ENCODE measurements around the gene CIDEA. TPM values are rescaled to one million over a fixed set of nuclear protein-coding genes. Genes with fewer than 3 reads are reported as not detected.
"Not testable (repeated sequence)": the region's sequence is repeated elsewhere in the genome, so short reads cannot be mapped to it uniquely, and the experiment has no call there.

The CIDEA gene
- polyA plus RNA-seq, 4 donors = not detected

DNA sequence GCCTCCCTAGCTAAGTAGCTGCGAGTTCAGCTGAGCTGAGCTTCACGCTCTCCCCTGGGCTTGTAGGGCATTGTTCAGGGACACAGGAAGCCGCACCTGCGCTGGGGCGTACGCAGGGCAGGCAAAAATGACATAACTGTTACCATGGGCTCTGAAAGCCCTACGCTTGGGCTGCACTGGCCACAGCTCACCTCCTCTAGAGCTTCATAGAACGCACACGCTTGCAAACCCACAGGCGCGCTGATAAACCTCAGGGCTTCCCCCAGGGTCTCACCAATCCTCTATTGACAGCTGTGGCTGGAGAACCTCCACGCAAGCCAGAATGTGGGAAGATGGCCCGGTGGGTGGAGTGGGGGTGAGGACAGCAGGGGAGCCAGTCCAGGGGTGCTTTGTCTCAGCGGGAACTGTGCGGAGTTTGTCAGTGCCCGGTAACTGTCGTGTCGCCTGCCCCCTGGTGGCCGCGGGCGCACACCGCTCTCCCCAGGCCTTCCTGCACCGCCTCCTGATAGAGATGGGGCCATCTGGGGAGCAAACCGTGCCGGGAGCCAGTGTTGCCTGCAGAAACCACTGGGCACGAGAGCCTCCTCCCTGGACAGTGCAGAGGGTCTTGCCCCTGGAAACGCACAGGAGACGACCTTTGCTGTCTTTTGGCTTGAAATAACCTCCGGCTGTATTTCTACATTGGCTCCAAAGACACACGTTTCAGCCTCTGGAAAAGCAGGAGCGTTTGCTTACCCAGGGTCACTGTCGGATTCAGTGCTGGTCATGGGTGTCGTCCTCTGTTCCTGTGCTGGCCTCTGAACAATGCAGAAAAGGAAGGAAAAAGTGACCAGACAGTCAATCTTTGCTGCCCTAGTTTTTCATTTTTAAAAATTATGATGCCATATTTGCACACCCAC lies 17.0 kb upstream of the CIDEA start:
- DNase-seq (ENCODE audit: low read depth in 4 of 4, low spot score in 2 of 4) = no peak

GRCh38 chr18:12238826-12239225 lies 15.3 kb upstream of the CIDEA start:
- no peak for DNase-seq (ENCODE audit: low read depth in 4 of 4, low spot score in 2 of 4)

- DNase-seq (ENCODE audit: low read depth in 4 of 4, low spot score in 2 of 4) = no peak
Measured at GRCh38 chr18:12239431-12239830, 14.7 kb upstream of the CIDEA start.

DNA sequence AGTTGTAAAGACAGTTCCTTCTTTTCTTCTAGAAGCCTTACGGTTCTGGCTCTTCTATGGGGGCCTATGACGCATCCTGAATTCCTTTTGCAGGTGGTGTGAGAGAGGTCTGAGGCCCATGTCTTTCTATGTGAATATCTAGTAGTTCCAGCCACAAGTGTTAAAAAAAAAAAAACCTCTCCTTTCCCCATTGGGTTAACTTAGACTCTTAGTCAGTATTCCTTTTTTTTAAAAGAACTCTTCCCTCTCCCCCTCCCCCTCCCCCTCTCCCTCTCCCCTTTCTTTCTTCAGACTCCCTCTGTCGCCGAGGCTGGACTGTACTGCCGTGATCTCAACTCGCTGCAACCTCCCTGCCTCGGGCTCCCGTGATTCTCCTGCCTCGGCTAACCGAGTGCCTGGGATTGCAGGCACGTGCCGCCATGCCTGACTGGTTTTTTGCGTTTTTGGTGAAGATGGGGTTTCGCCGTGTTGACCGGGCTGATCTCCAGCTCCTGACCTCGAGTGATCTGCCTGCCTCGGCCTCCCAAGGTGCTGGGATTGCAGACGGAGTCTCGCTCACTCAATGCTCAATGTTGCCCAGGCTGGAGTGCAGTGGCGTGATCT lies 11.4 kb upstream of the CIDEA start:
- no peak for DNase-seq (ENCODE audit: low read depth in 4 of 4, low spot score in 2 of 4)

GRCh38 chr18:12243272-12243671 lies 10.9 kb upstream of the CIDEA start:
- not testable (repeated sequence) for DNase-seq (ENCODE audit: low read depth in 4 of 4, low spot score in 2 of 4)

- no peak for DNase-seq (ENCODE audit: low read depth in 4 of 4, low spot score in 2 of 4)
Measured at GRCh38 chr18:12245793-12246135, 8.4 kb upstream of the CIDEA start.

GRCh38 chr18:12246849-12247808 lies 7.0 kb upstream of the CIDEA start:
- no peak for DNase-seq (ENCODE audit: low read depth in 4 of 4, low spot score in 2 of 4)

DNA sequence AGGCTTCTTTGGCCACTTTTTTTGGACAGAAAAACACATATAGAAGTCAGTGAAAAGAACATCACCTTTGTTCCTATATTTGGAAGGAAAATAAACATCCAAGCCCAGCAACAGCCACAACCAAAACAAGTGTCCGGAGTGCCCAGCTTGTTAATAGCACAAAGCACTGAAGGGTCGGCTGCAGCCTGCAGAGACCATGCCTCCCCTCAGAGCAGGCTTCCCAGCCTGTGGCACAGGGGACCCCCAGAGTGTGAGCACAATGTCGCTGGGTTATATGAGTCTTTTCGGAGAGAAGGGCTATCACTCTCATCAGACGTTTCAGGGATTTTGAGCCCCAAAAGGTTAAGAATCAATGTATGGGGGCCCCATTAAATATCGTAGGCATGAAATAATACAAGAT lies 6.2 kb upstream of the CIDEA start:
- DNase-seq (ENCODE audit: low read depth in 4 of 4, low spot score in 2 of 4) = no peak

DNA sequence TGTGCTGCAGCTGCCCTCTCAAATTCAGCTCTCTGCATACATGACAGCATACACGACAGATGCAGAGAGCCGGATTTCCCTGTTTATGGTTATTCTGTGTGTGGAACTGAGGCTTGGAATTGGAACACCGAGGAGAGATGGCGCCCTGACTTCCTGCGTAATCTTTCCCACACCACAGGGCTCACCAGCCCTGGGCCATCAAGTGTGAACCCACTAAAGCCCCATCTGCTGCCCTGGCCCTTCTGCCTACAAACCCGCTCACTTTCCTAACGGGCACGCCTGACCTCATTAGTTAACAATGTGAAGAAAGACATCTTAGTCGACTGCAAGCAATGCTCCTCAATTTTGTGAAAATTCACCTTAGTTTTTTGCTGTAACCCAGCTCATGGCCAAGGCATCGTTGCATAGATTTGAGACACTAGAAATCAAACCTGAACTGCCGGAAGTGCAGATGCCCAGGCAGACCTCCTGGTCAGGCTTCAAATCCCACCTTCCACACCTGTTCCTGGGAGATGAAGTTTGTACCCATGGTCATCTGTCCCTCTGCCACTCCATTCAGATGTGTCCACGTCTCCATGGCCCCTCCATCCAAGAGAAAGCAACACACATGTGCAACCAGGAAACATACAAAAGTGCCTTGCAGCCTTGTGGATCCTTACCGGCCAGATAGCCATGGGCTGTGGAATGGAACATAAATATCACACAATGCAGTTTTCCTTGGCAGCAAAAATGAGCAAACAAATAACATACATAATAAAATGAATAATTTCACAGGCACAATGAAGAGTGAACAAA lies 5.0 kb upstream of the CIDEA start:
- no peak for DNase-seq (ENCODE audit: low read depth in 4 of 4, low spot score in 2 of 4)

DNA sequence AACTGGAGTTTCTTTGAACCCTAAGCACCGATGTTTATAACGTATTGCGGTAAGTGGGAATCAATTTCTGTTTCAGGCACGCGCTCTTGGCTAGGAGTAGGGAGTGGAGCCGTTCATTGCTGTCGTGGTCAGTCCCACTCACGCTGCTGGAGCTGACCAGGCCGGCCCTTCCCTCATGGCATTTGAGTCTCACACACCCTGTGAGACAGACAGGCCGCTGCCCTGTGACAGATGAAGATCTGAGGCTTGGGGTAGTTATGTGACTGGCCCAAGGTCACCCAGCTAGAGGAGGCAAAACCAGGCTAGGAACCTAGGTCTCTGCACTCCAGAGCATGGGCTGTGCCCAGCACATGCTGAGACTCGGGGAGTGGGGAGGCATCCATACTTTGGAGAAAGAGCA lies 2.9 kb upstream of the CIDEA start:
- no peak for DNase-seq (ENCODE audit: low read depth in 4 of 4, low spot score in 2 of 4)

- no peak for DNase-seq (ENCODE audit: low read depth in 4 of 4, low spot score in 2 of 4)
Measured at GRCh38 chr18:12252061-12252460, 2.1 kb upstream of the CIDEA start.

- no peak for DNase-seq (ENCODE audit: low read depth in 4 of 4, low spot score in 2 of 4)
Measured at GRCh38 chr18:12253027-12253426, 1.1 kb upstream of the CIDEA start.

DNA sequence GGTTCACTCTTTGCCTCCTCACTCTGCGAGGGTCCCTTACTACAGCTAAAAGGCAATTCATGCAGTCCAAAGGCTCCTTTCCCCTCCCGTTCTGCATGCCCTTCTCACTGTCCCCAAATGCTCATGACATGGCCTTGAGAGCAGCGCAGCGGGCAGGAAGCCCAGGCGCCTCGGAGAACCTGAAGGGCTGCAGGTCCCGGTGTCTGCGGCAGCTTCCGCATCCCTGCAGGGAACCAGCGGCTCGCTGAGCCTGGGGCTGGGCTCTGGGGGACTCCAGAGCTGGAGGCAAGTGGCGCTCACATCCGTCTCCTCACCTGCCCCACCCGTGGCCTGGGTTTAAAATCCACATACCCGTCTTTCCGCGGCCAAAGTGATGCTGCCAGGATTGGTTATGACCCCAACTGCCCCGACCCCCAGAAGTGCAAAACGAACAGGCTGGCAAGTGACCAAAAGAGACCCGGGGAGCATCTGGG lies 462 bp upstream of the CIDEA start:
- DNase-seq (ENCODE audit: low read depth in 4 of 4, low spot score in 2 of 4) = no peak

- no peak for DNase-seq (ENCODE audit: low read depth in 4 of 4, low spot score in 2 of 4)
Measured at GRCh38 chr18:12254820-12255511, 805 bp downstream of the CIDEA start.

DNA sequence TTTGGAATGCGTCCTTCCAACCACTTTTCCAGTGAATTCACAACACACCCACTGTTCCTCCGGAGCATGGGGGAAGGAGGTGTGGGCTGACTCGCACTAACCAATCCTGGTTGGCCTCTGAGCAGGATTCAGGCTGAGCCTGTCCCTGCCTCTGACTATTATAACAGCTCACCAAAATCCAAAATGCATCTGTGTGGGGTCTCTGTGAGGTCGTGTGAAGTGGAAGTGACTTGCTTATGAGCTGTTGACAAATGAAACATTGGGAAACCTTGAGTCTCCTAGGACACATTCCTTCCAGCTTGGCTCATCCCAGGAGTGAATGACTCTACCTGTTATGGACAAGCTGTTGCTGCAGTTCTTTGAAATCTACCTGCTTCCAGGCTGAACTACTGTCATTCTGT lies 1.5 kb downstream of the CIDEA start:
- no peak for DNase-seq (ENCODE audit: low read depth in 4 of 4, low spot score in 2 of 4)

DNA sequence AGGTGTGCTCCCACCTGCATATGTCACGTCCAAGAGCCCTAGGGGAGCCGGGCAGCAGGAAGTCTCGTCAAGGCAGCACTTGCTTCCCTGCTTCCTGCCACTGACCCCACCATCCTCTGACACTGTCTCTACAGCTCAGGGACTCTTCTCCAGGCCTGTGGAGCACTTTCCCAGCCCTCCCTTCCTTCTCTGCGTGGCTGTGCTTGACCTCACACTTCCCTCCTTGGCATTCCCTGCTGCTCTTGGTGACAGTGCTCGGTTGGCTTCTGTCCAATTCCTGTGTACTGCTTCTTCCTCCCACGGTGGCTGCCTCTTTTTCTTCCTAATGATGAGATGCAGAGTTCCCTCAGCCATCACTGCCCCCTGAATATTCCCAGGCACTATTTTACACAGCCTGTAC lies 2.8 kb downstream of the CIDEA start:
- no peak for DNase-seq (ENCODE audit: low read depth in 4 of 4, low spot score in 2 of 4)

GRCh38 chr18:12257996-12258718 lies 4.0 kb downstream of the CIDEA start:
- DNase-seq (ENCODE audit: low read depth in 4 of 4, low spot score in 2 of 4) = no peak

DNA sequence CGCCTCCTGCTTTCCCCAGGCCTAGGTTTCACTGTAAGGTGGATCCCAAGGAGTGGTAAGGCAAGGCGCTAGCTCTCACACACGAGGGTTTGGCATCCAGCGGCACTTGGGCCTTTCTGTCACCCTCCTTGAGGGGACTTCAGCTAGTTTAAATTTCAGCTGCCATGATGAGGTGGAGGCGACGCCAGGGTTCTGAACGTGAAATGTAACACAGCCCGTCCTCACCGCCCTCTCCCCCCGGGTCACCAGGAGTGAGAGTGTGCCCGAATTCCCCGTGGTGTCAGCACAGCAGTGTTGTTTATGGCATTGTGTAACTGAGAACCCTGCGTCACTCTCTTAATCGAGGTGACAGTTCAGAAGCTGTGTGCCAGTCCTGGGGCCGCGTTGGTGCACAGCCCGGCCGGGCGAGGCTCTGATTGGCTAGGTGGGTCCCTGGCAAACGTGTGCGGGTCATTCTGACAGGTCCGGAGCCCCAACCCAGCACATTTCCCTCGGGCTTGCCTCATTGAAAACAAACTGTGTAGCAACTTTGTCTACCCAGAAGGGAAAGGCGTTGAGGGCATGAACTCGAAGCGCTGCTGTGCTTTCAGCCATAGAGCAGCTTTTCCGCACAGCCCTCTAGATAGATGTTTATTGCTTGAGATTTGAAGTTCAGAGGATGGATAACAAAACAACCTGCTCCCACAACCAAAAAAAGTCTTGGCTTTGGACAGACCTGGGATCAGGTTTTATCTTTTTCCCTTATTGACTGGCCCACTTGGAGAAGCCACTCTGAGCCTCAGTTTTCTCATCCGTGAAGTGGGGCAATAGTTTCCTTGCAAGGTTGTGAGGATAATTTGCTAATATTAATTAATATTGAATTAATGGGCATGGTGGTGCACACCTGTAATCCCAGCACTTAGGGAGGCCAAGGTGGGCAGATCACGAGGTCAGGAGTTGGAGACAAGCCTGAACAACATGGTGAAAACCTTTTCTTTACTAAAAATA lies 4.9 kb downstream of the CIDEA start:
- DNase-seq (ENCODE audit: low read depth in 4 of 4, low spot score in 2 of 4) = no peak
